Measurements from ENCODE around the gene JPT1.

DNA sequence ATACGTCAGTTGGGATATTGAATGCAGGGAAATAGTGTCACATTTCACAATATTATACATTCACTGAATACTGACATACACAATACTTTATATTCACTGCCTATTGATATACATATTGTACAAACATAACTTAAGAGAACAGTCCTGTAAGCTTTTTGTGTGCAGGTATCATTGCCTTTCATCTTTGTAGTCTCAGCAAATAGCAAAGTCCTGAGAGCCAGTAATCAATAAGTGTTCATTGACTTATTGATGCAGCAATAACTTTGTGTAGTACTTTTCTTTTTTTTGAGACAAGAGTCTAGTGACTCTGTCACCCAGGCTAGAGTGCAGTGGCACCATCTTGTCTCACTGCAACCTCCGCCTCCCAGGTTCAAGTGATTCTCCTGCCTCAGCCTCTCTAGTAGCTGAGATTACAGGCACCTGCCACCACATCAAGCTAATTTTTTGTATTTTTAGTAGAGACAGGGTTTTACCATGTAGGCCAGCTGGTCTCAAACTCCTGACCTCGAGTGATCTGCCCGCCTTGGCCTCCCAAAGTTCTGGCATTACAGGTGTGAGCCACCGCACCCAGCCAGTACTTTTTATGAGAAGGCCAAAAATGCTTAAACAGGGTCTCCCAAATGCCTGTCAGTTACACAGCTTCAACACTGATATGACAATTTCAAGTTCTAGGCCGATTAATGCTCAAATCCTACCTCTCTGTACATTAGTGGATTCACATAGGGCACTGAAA is 45.7 kb upstream of the JPT1 start:
- TF ChIP-seq, protein P1, sequence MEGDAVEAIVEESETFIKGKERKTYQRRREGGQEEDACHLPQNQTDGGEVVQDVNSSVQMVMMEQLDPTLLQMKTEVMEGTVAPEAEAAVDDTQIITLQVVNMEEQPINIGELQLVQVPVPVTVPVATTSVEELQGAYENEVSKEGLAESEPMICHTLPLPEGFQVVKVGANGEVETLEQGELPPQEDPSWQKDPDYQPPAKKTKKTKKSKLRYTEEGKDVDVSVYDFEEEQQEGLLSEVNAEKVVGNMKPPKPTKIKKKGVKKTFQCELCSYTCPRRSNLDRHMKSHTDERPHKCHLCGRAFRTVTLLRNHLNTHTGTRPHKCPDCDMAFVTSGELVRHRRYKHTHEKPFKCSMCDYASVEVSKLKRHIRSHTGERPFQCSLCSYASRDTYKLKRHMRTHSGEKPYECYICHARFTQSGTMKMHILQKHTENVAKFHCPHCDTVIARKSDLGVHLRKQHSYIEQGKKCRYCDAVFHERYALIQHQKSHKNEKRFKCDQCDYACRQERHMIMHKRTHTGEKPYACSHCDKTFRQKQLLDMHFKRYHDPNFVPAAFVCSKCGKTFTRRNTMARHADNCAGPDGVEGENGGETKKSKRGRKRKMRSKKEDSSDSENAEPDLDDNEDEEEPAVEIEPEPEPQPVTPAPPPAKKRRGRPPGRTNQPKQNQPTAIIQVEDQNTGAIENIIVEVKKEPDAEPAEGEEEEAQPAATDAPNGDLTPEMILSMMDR (IDR thresholded peaks at IDR 0.05; ENCODE audit: low read length) = no peak
- TF ChIP-seq EZH2phosphoT487 (IDR thresholded peaks at IDR 0.05; ENCODE audit: low read length) (no peak), EZH2 (optimal IDR thresholded peaks at IDR 0.05; ENCODE audit: low read depth, low read length) (no peak)
